Measurements from ENCODE around the gene OR1E1. TPM values are rescaled to one million over a fixed set of nuclear protein-coding genes. Genes with fewer than 3 reads are reported as not detected.

OR1E1 gene
- polyA plus RNA-seq, 1 donor (not counting 4 experiments of a cell fraction or from before 2014, with no cell fraction given) = not detected

- H3K4me1 ChIP-seq (ENCODE audit: control insufficient read depth, extremely low read depth, insufficient read depth, low read length) = no peaks in the 10 kb centered on the region
- no peak overlapping the region for H3K4me2 ChIP-seq (ENCODE audit: control insufficient read depth, extremely low read depth, insufficient read depth, low read depth, low read length)
- no peak overlapping the region for H2AFZ ChIP-seq (ENCODE audit: control insufficient read depth, low read length)
- TF ChIP-seq CTCF (optimal IDR thresholded peaks at IDR 0.05 in 1 of 3, IDR thresholded peaks at IDR 0.05 in 1 of 3, conservative IDR thresholded peaks at IDR 0.05 in 1 of 3; ENCODE audit: extremely low read depth in 1 of 3, insufficient read depth in 2 of 3, low read length in 3 of 3) = no peak
- no peak for TF ChIP-seq EZH2 (IDR thresholded peaks at IDR 0.05; ENCODE audit: low read length)
- H4K20me1 ChIP-seq (ENCODE audit: control insufficient read depth, extremely low read depth, insufficient read depth, low read length) = no peaks in the 10 kb centered on the region
- no peaks in the 10 kb centered on the region for H3K9me3 ChIP-seq (ENCODE audit: control insufficient read depth, low read depth, low read length)
- H3K9ac ChIP-seq (ENCODE audit: control insufficient read depth, extremely low read depth, insufficient read depth, low read length) = no peak overlapping the region
- H3K9me1 ChIP-seq (ENCODE audit: control insufficient read depth, extremely low read depth, insufficient read depth, low read length) = no peaks in the 10 kb centered on the region
- DNase-seq (ENCODE audit: low read depth, low spot score) (no peak), FAIRE-seq (no peak)
- no peaks in the 10 kb centered on the region for H3K36me3 ChIP-seq (ENCODE audit: control insufficient read depth in 2 of 2, extremely low read depth in 1 of 2, insufficient read depth in 2 of 2, low read length in 2 of 2)
- dilution Hi-C loops (cut with MboI; ENCODE audit: extremely low pct_ligation_motif_present, low sequenced_read_pairs) = no loop called here
- H3K4me3 ChIP-seq (ENCODE audit: control insufficient read depth in 2 of 3, extremely low read depth in 1 of 3, insufficient read depth in 2 of 3, low read depth in 1 of 3, low read length in 3 of 3) = no peak overlapping the region
- H3K27ac ChIP-seq (ENCODE audit: control insufficient read depth, insufficient read depth, low read length) = no peak overlapping the region
- H3K79me2 ChIP-seq (ENCODE audit: control insufficient read depth, insufficient read depth, low read length) = no peaks in the 10 kb centered on the region
- H3K27me3 ChIP-seq (ENCODE audit: control insufficient read depth, extremely low read depth, insufficient read depth, low read length) = no peaks in the 10 kb centered on the region
Measured at GRCh38 chr17:3389791-3390190, 8.4 kb downstream of the OR1E1 start.

- no peak for DNase-seq (ENCODE audit: low read depth, low spot score)
- no peak within 1 kb of the TSS for H3K9ac ChIP-seq (ENCODE audit: control insufficient read depth, extremely low read depth, insufficient read depth, low read length)
- FAIRE-seq = no peak
- no peaks in the 10 kb centered on the region for H3K4me1 ChIP-seq (ENCODE audit: control insufficient read depth, extremely low read depth, insufficient read depth, low read length)
- no peaks in the 10 kb centered on the region for H4K20me1 ChIP-seq (ENCODE audit: control insufficient read depth, extremely low read depth, insufficient read depth, low read length)
- H3K36me3 ChIP-seq (ENCODE audit: control insufficient read depth in 2 of 2, extremely low read depth in 1 of 2, insufficient read depth in 2 of 2, low read length in 2 of 2) = no peaks in the 10 kb centered on the region
- no peak within 1 kb of the TSS for H2AFZ ChIP-seq (ENCODE audit: control insufficient read depth, low read length)
- no peaks in the 10 kb centered on the region for H3K27me3 ChIP-seq (ENCODE audit: control insufficient read depth, extremely low read depth, insufficient read depth, low read length)
- dilution Hi-C loops (cut with MboI; ENCODE audit: extremely low pct_ligation_motif_present, low sequenced_read_pairs) = no loop called here
- H3K4me3 ChIP-seq (ENCODE audit: control insufficient read depth in 2 of 3, extremely low read depth in 1 of 3, insufficient read depth in 2 of 3, low read depth in 1 of 3, low read length in 3 of 3) = no peak within 1 kb of the TSS
- no peak within 1 kb of the TSS for H3K4me2 ChIP-seq (ENCODE audit: control insufficient read depth, extremely low read depth, insufficient read depth, low read depth, low read length)
- no peak for TF ChIP-seq EZH2 (IDR thresholded peaks at IDR 0.05; ENCODE audit: low read length)
- no peak for TF ChIP-seq CTCF (optimal IDR thresholded peaks at IDR 0.05 in 1 of 3, IDR thresholded peaks at IDR 0.05 in 1 of 3, conservative IDR thresholded peaks at IDR 0.05 in 1 of 3; ENCODE audit: extremely low read depth in 1 of 3, insufficient read depth in 2 of 3, low read length in 3 of 3)
- no peak within 1 kb of the TSS for H3K27ac ChIP-seq (ENCODE audit: control insufficient read depth, insufficient read depth, low read length)
- H3K79me2 ChIP-seq (ENCODE audit: control insufficient read depth, insufficient read depth, low read length) = no peaks in the 10 kb centered on the region
- H3K9me1 ChIP-seq (ENCODE audit: control insufficient read depth, extremely low read depth, insufficient read depth, low read length) = no peaks in the 10 kb centered on the region
- H3K9me3 ChIP-seq (ENCODE audit: control insufficient read depth, low read depth, low read length) = no peaks in the 10 kb centered on the region
Measured at GRCh38 chr17:3385869-3386816, 12.1 kb downstream of the OR1E1 start, which contains the start of gene OR3A2. Gene OR3A2 (minus strand): TSS chr17:3386308.
